Astrocyte (in vitro differentiated cells and primary cell): Measurements from ENCODE around the gene QRFP. TPM values are rescaled to one million over a fixed set of nuclear protein-coding genes. Genes with fewer than 3 reads are reported as not detected.

Experiments used
- DNase-seq: peaks from one replicate; pipeline ENCODE4 v3.0.0-alpha.2; 2010; ENCODE audit warnings: low read depth
- FAIRE-seq: peaks from 2 replicates; lab custom pipeline; 2011; peaks lifted over from hg19 to GRCh38; lab: Jason Lieb, UNC
- H2AFZ ChIP-seq: 2 replicates; pipeline ENCODE4 v1.6.0; 2012; ENCODE audit warnings: low read depth, low read length, inconsistent platforms
- H3K27ac ChIP-seq: 2 replicates; pipeline ENCODE4 v1.5.1; 2011; ENCODE audit warnings: low read depth, low read length, inconsistent platforms
- H3K27me3 ChIP-seq: 2 replicates; pipeline ENCODE4 v1.6.0; 2011; ENCODE audit warnings: low read length, inconsistent platforms; ENCODE audit not compliant: insufficient read depth
- H3K36me3 ChIP-seq: 2 replicates; pipeline ENCODE4 v1.5.1; 2011; ENCODE audit warnings: low read length, inconsistent platforms; ENCODE audit not compliant: insufficient read depth
- H3K4me1 ChIP-seq: 2 replicates; pipeline ENCODE4 v1.5.1; 2011; ENCODE audit warnings: low read length, inconsistent platforms; ENCODE audit not compliant: insufficient read depth
- H3K4me2 ChIP-seq: 2 replicates; pipeline ENCODE4 v1.6.0; 2012; ENCODE audit warnings: low read length, inconsistent platforms
- H3K4me3 ChIP-seq: 2 replicates; pipeline ENCODE4 v1.5.1; 2011; ENCODE audit warnings: low read depth, mild to moderate bottlenecking, low read length, inconsistent platforms; ENCODE audit not compliant: insufficient read depth
- H3K79me2 ChIP-seq: 2 replicates; pipeline ENCODE4 v1.6.0; 2012; ENCODE audit warnings: mild to moderate bottlenecking, low read length, inconsistent platforms; ENCODE audit not compliant: insufficient read depth
- H3K9ac ChIP-seq: 2 replicates; pipeline ENCODE4 v1.6.0; 2012; ENCODE audit warnings: mild to moderate bottlenecking, low read length, inconsistent platforms
- H3K9me3 ChIP-seq: 2 replicates; pipeline ENCODE4 v1.5.1; 2012; ENCODE audit warnings: low read depth, mild to moderate bottlenecking, low read length, inconsistent platforms; ENCODE audit not compliant: insufficient read depth
- H4K20me1 ChIP-seq: 2 replicates; pipeline ENCODE4 v1.6.0; 2012; ENCODE audit warnings: low read length, inconsistent platforms; ENCODE audit not compliant: insufficient read depth
- H3K27ac Mint-ChIP-seq: one replicate; pipeline ENCODE4 v1.8.0; 2021; ENCODE audit warnings: mild to moderate bottlenecking, mixed read lengths; ENCODE audit not compliant: unreplicated experiment
- H3K27me3 Mint-ChIP-seq: one replicate; pipeline ENCODE4 v1.8.0; 2021; ENCODE audit warnings: low read depth, mixed read lengths; ENCODE audit not compliant: unreplicated experiment
- H3K36me3 Mint-ChIP-seq: one replicate; pipeline ENCODE4 v1.8.0; 2021; ENCODE audit warnings: low read depth, mixed read lengths; ENCODE audit not compliant: unreplicated experiment
- H3K4me1 Mint-ChIP-seq: one replicate; pipeline ENCODE4 v1.8.0; 2021; ENCODE audit warnings: low read depth, mixed read lengths; ENCODE audit not compliant: unreplicated experiment
- H3K4me3 Mint-ChIP-seq: one replicate; pipeline ENCODE4 v1.8.0; 2021; ENCODE audit warnings: mild to moderate bottlenecking, moderate library complexity, mixed read lengths; ENCODE audit not compliant: unreplicated experiment
- H3K9me3 Mint-ChIP-seq: one replicate; pipeline ENCODE4 v1.8.0; 2021; ENCODE audit warnings: mild to moderate bottlenecking, mixed read lengths; ENCODE audit not compliant: unreplicated experiment
- EZH2 ChIP-seq: IDR thresholded peaks from 2 replicates; pipeline ENCODE4 v1.6.1; 2012; ENCODE audit warnings: mild to moderate bottlenecking, low read length, inconsistent platforms; ENCODE audit not compliant: insufficient read depth
- total RNA-seq: library from RNA; stranded (reverse); gene quantifications from 2 replicates; pipeline ENCODE4 v1.2.1, GENCODE V29; 2021
- TF ChIP-seq, protein P1 (sequence below): IDR thresholded peaks from 2 replicates; pipeline ENCODE4 v1.5.1; 2011; ENCODE audit warnings: low read depth, mild to moderate bottlenecking, inconsistent platforms, low read length, moderate library complexity; ENCODE audit not compliant: insufficient read depth

QRFP gene
- total RNA-seq, 1 donor from 2014 or later: not detected

DNA sequence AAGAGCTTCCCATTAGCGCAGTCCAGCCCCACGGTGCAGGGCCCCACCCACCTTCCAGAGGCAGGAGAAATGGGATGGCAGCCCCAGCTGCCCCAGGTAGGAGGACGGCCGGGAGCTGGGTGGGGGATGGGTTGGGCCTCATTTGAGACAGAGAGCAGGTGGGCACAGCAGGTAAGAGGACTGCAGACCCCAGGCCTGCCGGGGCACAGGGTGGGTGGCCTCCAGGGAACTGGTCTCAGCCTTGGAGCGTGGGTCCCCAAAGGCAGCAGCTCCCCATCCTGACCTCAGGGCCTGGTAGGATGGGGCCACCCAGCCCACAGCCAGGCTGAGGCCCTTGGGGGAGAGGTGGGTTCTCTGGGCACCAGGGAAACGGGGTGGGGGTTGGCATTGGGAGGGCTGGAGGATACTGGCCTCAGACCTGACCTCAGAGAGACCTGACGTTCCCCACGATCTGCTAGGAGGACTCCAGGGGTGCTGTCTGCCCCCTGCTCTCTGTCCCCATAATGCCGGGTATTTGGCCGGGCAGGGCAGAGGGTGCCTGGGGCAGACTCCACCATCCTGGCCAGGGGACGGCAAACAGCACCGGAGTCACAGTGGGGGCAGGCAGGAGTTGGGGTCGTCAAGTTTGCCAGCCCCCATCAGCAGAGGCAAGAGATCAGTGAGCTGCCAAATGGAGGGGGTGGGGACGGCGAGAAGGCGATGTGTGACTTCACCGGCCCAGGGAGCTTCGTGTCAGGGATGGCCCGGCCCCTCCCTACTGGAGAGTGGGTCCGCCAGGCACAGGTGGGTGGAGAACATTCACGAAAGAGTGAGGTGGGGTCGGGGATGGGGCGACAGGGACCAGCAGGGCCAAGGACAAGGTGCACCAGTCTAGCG, 6.8 kb upstream of the QRFP start:
- no peak overlapping the region for H2AFZ ChIP-seq
- FAIRE-seq (no peak), DNase-seq (no peak)
- H3K4me2 ChIP-seq: no peak overlapping the region
- no peaks in the 10 kb centered on the region for H3K9me3 ChIP-seq
- no peaks in the 10 kb centered on the region for H3K9me3 Mint-ChIP-seq
- no peaks in the 10 kb centered on the region for H3K4me1 ChIP-seq
- H3K36me3 ChIP-seq: no peaks in the 10 kb centered on the region
- no peak overlapping the region for H3K4me3 ChIP-seq
- H3K4me1 Mint-ChIP-seq: no peaks in the 10 kb centered on the region
- peaks cover 22% of the 10 kb centered on the region for H3K27me3 Mint-ChIP-seq
- H3K79me2 ChIP-seq: no peaks in the 10 kb centered on the region
- H3K27ac ChIP-seq: no peak overlapping the region
- H4K20me1 ChIP-seq: peaks cover 4% of the 10 kb centered on the region
- H3K36me3 Mint-ChIP-seq: no peaks in the 10 kb centered on the region
- H3K27ac Mint-ChIP-seq: no peak overlapping the region
- TF ChIP-seq, protein P1, sequence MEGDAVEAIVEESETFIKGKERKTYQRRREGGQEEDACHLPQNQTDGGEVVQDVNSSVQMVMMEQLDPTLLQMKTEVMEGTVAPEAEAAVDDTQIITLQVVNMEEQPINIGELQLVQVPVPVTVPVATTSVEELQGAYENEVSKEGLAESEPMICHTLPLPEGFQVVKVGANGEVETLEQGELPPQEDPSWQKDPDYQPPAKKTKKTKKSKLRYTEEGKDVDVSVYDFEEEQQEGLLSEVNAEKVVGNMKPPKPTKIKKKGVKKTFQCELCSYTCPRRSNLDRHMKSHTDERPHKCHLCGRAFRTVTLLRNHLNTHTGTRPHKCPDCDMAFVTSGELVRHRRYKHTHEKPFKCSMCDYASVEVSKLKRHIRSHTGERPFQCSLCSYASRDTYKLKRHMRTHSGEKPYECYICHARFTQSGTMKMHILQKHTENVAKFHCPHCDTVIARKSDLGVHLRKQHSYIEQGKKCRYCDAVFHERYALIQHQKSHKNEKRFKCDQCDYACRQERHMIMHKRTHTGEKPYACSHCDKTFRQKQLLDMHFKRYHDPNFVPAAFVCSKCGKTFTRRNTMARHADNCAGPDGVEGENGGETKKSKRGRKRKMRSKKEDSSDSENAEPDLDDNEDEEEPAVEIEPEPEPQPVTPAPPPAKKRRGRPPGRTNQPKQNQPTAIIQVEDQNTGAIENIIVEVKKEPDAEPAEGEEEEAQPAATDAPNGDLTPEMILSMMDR: no peak
- TF ChIP-seq EZH2: no peak
- H3K4me3 Mint-ChIP-seq: no peak overlapping the region
- H3K27me3 ChIP-seq: peaks cover 2% of the 10 kb centered on the region
- no peak overlapping the region for H3K9ac ChIP-seq

DNA sequence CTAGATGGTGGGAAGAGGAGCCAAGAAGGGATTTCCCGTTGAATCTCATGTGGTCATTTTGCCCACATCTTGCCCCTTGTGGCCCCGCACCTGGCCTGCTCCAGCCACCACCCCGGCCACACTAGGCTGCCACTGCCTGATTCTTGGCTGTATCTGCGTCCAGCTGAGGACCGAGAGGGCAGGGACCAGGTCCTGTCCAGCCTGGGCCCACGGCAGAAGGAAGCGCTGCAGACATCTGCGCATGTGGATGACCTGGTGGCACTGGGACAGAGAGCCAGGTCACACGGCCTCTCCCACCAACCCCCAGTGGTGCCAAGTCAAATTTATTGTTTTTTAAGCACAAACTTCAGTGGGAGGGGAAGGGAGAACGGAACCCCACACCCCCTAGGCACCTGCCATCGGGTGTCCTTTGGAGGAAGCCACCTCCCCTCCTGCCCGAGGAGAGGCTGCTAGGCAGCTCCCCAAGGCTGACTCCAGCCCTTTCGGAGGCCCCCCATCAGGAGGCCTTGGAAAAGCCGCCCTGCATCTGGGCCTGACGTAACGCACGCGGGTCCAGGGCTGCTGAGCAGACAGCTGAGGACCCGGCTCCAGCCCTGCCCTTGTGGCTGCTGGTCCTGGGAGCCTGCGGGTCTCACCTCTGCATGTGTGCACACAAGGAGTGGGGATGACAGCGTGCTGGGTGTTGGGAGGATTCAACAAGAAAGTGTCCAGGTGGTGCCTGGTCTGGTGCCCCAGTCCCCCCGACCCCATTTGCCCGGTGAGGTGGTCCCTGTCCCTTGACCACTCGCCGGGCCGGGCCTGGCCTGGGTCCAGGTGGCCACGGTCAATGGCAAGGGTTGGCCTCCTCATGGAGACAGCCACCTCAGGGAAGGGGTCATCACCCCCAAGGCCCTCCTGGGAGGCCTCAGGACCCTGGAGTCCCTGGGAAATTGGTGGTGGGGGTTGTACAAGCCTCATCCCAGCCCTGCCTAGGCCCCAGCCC, 5.9 kb upstream of the QRFP start:
- Mint-ChIP-seq H3K4me1 (no peaks in the 10 kb centered on the region), H3K27me3 (peaks cover 16% of the 10 kb centered on the region), H3K27ac (no peak overlapping the region), H3K4me3 (no peak overlapping the region), H3K36me3 (no peaks in the 10 kb centered on the region), H3K9me3 (no peaks in the 10 kb centered on the region)
- Histone ChIP-seq H2AFZ (no peak overlapping the region), H3K9me3 (no peaks in the 10 kb centered on the region), H3K27ac (no peak overlapping the region), H3K4me3 (no peak overlapping the region), H4K20me1 (peaks cover 4% of the 10 kb centered on the region), H3K9ac (no peak overlapping the region), H3K4me2 (no peak overlapping the region), H3K36me3 (no peaks in the 10 kb centered on the region), H3K4me1 (no peaks in the 10 kb centered on the region), H3K79me2 (no peaks in the 10 kb centered on the region), H3K27me3 (no peaks in the 10 kb centered on the region)
- FAIRE-seq: no peak
- no peak for TF ChIP-seq EZH2
- TF ChIP-seq, protein P1: no peak
- no peak for DNase-seq
